Lung (tissue), 12 donors: ENCODE results near the gene C2orf49. TPM values are rescaled to one million over a fixed set of nuclear protein-coding genes. Genes with fewer than 3 reads are reported as not detected.
A peak's percentile ranks its signal among the peaks of the same experiment; 100 is the strongest.

Experiments used
- ATAC-seq: fragments of 200-7000 bp; cut with Tn5 transposase; one replicate; pipeline ENCODE4 v1.9.1; 2020; ENCODE audit warnings: moderate number of reproducible peaks; ENCODE audit not compliant: insufficient read depth, low FRiP score
- DNase-seq, 3 donors: peaks; one replicate each; pipeline ENCODE4 v3.0.0-alpha.2; 2013 to 2017
- H3K27ac ChIP-seq, 2 donors: one replicate each; pipeline ENCODE4 v1.5.1; 2013; ENCODE audit warnings: mild to moderate bottlenecking in 2 of 2, moderate library complexity in 2 of 2, control low read depth in 1 of 2, inconsistent platforms in 1 of 2, low read depth in 1 of 2, low read length in 1 of 2
- H3K27me3 ChIP-seq, 3 donors: one replicate each; pipeline ENCODE4 v1.5.1; 2013; ENCODE audit warnings: low read length in 2 of 3; ENCODE audit not compliant: control insufficient read depth in 3 of 3, insufficient read depth in 3 of 3
- H3K36me3 ChIP-seq, 4 donors: one replicate each; pipeline ENCODE4 v1.5.1; 2013; ENCODE audit warnings: low read length in 4 of 4, mild to moderate bottlenecking in 1 of 4, moderate library complexity in 1 of 4; ENCODE audit not compliant: control insufficient read depth in 4 of 4, insufficient read depth in 4 of 4
- H3K4me1 ChIP-seq, 5 donors: one replicate each; pipeline ENCODE4 v1.5.1; 2013; ENCODE audit warnings: low read length in 5 of 5, mild to moderate bottlenecking in 2 of 5, moderate library complexity in 1 of 5; ENCODE audit not compliant: control insufficient read depth in 5 of 5, insufficient read depth in 5 of 5
- H3K4me3 ChIP-seq: one replicate; pipeline ENCODE4 v1.5.1; 2013; ENCODE audit warnings: mild to moderate bottlenecking, control low read depth, moderate library complexity
- H3K9ac ChIP-seq, 2 donors: one replicate each; pipeline ENCODE4 v1.5.1; 2013; ENCODE audit warnings: low read length in 2 of 2, control low read depth in 1 of 2; ENCODE audit not compliant: insufficient read depth in 1 of 2
- H3K9me3 ChIP-seq, 4 donors: one replicate each; pipeline ENCODE4 v1.5.1; 2013; ENCODE audit warnings: low read length in 3 of 4, mild to moderate bottlenecking in 1 of 4, moderate library complexity in 1 of 4; ENCODE audit not compliant: control insufficient read depth in 4 of 4, insufficient read depth in 3 of 4
- WGBS, 2 donors: extraction: QIAGEN DNeasy Blood & Tissue Kit; methylation state at CpG; one replicate each; pipeline ENCODE4 v1.1.7; 2013; 5-methylcytosine and 5-hydroxymethylcytosine counted together
- polyA plus RNA-seq, 2 donors: library from polyadenylated mRNA; stranded (reverse); fragments of 200-250 nt; gene quantifications; one replicate each; pipeline ENCODE4 v1.2.1, GENCODE V29; 2013
- total RNA-seq, 2 donors: library from RNA; depleted of rRNA in 1 of 2; stranded (reverse); fragments of >200 nt in 1 of 2; gene quantifications; one replicate each; pipeline ENCODE4 v1.2.1, GENCODE V29; 2014 to 2021
- TF ChIP-seq, protein P1 (sequence below): IDR thresholded peaks from 2 replicates; pipeline ENCODE4 v1.5.1; 2012; ENCODE audit warnings: mild to moderate bottlenecking; ENCODE audit errors: control extremely low read depth, extremely low read depth
- donor health status: control.
- donor health status: control.
- donor health status: Bipolar disorder and iron deficiency.
- donor health status: healthy.
- donor health status: DM: yes; HTN: yes; CAD: no.

Gene C2orf49
- total and polyA plus RNA-seq, 4 donors: 7.6 to 18.7 (median 10.7) TPM

DNA sequence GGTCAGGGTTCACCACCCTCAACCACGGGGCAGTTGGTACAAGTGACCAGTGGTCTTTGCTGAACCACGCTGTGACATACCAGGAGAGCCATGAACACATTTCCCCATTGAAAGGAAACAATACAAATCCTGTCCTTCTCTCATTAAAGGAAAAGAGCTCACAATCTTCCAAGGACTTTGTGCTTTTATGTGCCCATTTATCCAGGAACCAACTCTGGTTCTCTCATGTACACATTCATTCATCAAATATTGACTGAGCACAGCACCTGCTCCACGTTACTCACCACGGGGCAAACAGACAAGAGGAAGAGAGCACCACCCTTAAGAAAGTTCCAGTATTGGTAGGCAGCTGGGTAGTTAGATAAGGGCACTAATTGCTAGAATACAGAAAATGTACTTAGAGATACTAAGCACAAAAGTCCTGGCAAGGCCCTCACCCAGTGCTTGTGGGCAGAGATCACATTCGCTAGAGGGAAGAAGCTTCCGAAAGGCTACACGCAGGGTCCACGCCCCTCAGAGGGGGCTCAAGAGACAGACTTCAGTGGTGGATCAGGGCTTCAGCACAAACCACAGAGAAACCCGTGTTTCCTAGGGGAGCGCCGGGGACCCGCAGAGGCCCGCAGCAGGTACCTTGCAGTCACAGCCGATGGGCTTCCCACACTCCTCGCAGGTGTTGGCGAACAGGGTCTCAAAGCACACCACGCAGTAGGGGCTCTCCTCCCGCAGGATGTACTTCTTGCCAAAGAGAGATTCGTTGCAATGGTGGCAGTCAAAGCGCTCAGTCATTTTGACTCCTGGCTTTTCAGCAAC lies 48.6 kb downstream of the C2orf49 start:
- Histone ChIP-seq H3K27me3 (no peaks in the 10 kb centered on the region), H3K36me3 (peaks cover 0 to 16% (median 0%) of the 10 kb centered on the region in 4 donors), H3K9ac (no peak overlapping the region), H3K4me1 (peaks cover 0 to 27% (median 7%) of the 10 kb centered on the region in 5 donors), H3K4me3 (no peak overlapping the region), H3K27ac (peak overlapping the region in 1 of 2 donors; percentile 68), H3K9me3 (no peaks in the 10 kb centered on the region)
- WGBS, 2 donors: 87% methylated on average over 20 of the region's 20 CpGs
- ATAC-seq (no peak), DNase-seq (no peak)
- TF ChIP-seq, protein P1, sequence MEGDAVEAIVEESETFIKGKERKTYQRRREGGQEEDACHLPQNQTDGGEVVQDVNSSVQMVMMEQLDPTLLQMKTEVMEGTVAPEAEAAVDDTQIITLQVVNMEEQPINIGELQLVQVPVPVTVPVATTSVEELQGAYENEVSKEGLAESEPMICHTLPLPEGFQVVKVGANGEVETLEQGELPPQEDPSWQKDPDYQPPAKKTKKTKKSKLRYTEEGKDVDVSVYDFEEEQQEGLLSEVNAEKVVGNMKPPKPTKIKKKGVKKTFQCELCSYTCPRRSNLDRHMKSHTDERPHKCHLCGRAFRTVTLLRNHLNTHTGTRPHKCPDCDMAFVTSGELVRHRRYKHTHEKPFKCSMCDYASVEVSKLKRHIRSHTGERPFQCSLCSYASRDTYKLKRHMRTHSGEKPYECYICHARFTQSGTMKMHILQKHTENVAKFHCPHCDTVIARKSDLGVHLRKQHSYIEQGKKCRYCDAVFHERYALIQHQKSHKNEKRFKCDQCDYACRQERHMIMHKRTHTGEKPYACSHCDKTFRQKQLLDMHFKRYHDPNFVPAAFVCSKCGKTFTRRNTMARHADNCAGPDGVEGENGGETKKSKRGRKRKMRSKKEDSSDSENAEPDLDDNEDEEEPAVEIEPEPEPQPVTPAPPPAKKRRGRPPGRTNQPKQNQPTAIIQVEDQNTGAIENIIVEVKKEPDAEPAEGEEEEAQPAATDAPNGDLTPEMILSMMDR: no peak

DNA sequence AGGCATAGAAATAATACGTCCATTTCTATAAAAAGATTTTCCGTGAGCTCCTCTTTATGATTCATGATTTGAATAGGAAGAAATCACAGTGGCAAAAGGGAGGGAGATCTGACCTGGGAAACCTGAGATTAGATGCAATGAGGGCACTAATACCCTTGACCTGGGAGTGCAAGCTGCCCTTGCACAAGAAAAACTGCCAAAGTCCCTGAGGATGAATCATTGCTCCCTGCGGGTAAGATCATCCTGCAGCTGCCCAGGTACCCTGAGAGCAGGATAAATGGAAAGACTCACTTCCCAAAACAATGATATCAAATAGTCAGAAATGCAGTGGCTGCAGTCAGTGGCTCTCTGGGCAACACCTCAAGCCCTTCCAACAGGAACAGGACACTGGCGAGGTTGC lies 49.9 kb downstream of the C2orf49 start:
- TF ChIP-seq, protein P1: no peak
- H3K27ac ChIP-seq: peak overlapping the region in 1 of 2 donors; percentile 76
- no peak overlapping the region for H3K9ac ChIP-seq
- H3K36me3 ChIP-seq: peaks cover 0 to 16% (median 0%) of the 10 kb centered on the region in 4 donors
- WGBS, 2 donors: 87 to 91% methylated on average over 4 of the region's 4 CpGs
- H3K4me3 ChIP-seq: no peak overlapping the region
- DNase-seq (no peak), ATAC-seq (no peak)
- peaks cover 0 to 24% (median 7%) of the 10 kb centered on the region in 5 donors for H3K4me1 ChIP-seq
- no peaks in the 10 kb centered on the region for H3K9me3 ChIP-seq
- no peaks in the 10 kb centered on the region for H3K27me3 ChIP-seq

DNA sequence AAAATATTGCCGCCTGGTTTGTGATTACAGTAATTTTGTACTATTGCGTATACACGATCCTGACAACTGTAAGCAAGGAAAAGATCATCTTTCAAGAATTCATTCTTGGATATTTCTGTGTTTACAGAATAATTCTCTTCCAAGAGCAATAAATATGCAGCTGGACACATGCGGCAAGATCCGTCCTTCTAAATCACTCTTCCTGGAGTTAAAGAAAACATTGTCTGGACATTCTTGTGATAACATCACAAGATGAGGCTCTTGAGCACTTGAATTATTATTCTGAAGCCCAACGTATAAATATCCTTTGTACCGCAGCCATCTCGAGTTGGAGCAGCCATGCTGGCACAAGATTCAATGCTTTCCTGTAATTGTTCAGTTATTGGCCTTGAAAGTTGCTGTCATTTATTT lies 51.6 kb downstream of the C2orf49 start:
- H3K27me3 ChIP-seq: no peaks in the 10 kb centered on the region
- DNase-seq (peak; percentile 34 to 75 (median 66)), ATAC-seq (no peak)
- WGBS, 2 donors: 54 to 74% methylated on average over 8 of the region's 8 CpGs
- H3K36me3 ChIP-seq: peaks cover 0 to 13% (median 0%) of the 10 kb centered on the region in 4 donors
- H3K27ac ChIP-seq: peak overlapping the region in 1 of 2 donors; percentile 76
- no peak overlapping the region for H3K9ac ChIP-seq
- H3K4me3 ChIP-seq: no peak overlapping the region
- peaks cover 0 to 21% (median 7%) of the 10 kb centered on the region in 5 donors for H3K4me1 ChIP-seq
- H3K9me3 ChIP-seq: no peaks in the 10 kb centered on the region
- TF ChIP-seq, protein P1: no peak
